ENCODE results near the gene CTNNBL1. TPM values are rescaled to one million over a fixed set of nuclear protein-coding genes. Genes with fewer than 3 reads are reported as not detected.
A peak's percentile ranks its signal among the peaks of the same experiment; 100 is the strongest.

Gene CTNNBL1
- total RNA-seq, 1 donor from 2014 or later: 87.7 TPM

DNA sequence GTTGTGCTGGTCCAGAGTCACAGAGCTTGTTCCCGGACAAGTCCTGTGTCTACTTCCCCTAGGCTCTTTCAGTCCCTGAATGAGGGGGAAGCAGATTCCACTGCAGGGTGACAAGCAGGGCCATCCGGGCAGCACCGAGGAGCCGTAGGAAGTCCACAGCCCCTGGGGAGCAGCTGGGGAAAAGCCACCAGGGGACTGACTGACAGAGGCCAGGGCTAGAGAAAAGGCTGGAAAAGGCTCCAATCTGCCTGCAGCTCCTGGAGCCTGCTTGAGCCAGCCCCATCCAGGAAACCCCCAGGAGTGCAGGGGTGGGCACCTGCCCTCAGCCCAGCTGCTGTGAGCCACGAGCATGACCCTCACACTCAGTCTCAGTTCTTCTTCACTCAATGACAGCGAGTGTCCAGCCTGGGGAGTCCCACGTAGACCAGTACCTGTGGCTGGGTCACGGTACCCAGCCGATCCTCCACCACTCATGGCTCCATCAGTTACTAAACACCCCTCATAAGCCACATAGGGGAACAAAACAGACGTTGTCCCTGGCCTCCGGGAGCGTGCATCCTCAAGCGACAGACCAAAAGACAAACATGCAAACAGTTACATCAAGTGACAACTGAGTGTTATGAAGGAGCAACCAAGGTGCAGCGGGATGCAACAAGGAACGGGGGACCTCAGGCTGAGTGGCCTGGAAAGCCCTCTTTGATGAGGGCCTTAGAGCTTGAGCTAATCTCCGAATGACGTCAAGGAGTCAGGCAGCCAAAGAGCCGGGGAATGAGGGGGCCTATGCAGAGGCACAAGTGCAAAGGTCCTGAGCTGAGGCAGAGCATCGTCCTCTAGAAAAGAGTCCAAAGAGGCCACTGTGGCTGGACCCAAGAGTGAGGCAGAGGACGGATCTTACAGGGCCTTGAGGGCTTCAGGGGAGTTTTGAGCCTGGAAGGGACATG lies 184.3 kb downstream of the CTNNBL1 start:
- H3K36me3 Mint-ChIP-seq (ENCODE audit: low read depth): peaks cover 2% of the 10 kb centered on the region
- TF ChIP-seq, protein P1, sequence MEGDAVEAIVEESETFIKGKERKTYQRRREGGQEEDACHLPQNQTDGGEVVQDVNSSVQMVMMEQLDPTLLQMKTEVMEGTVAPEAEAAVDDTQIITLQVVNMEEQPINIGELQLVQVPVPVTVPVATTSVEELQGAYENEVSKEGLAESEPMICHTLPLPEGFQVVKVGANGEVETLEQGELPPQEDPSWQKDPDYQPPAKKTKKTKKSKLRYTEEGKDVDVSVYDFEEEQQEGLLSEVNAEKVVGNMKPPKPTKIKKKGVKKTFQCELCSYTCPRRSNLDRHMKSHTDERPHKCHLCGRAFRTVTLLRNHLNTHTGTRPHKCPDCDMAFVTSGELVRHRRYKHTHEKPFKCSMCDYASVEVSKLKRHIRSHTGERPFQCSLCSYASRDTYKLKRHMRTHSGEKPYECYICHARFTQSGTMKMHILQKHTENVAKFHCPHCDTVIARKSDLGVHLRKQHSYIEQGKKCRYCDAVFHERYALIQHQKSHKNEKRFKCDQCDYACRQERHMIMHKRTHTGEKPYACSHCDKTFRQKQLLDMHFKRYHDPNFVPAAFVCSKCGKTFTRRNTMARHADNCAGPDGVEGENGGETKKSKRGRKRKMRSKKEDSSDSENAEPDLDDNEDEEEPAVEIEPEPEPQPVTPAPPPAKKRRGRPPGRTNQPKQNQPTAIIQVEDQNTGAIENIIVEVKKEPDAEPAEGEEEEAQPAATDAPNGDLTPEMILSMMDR (conservative IDR thresholded peaks at IDR 0.05): no peak
- H3K4me1 Mint-ChIP-seq: no peaks in the 10 kb centered on the region
- H3K9me3 Mint-ChIP-seq: no peaks in the 10 kb centered on the region
- H3K27me3 Mint-ChIP-seq (ENCODE audit: low read depth): no peaks in the 10 kb centered on the region
- H3K4me3 Mint-ChIP-seq: no peak overlapping the region
- DNase-seq (ENCODE audit: low read depth, low spot score): no peak
- H3K27ac Mint-ChIP-seq (ENCODE audit: unreplicated experiment): peak overlapping the region; percentile 24

DNA sequence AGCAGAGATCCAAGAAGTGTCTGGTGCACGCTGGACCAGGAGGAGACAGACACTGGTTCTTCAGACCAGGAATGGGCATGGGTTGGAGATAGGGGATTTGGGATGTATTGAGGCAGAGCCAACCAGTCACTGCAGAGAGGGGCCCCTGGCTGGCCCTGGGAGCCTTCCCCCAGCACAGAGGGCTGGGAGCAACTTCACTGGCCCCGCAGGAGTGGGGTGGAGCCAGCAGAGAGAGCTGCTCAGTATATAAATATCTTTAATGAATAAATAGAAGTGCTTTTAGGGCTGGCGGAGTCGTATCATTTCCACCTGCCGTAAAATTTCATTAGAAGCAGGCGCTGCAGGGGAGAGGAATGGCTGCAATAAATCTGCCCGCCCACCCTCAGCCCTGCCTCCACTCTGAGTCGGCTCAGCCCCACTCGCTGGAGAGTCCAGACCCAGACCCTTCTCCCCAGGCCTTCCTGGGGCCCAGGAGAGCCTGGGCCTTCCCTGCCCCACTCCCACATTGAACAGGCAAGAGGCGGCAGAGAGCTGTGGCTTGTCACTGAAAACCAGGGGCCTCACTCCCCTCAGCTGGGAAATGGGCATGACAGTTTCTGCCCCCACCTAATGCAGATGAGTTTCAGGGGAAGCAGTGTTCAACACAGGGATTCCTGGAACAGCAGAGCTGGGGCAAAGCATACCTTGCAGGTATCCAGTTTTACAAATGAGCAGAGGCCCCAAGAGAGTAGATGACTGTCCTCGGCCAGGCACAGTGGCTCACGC lies 185.2 kb downstream of the CTNNBL1 start:
- Mint-ChIP-seq H3K4me3 (no peak overlapping the region), H3K4me1 (no peaks in the 10 kb centered on the region), H3K27me3 (ENCODE audit: low read depth) (no peaks in the 10 kb centered on the region), H3K36me3 (ENCODE audit: low read depth) (peaks cover 2% of the 10 kb centered on the region), H3K9me3 (no peaks in the 10 kb centered on the region), H3K27ac (ENCODE audit: unreplicated experiment) (no peak overlapping the region)
- no peak for DNase-seq (ENCODE audit: low read depth, low spot score)
- TF ChIP-seq, protein P1 (conservative IDR thresholded peaks at IDR 0.05): no peak

DNA sequence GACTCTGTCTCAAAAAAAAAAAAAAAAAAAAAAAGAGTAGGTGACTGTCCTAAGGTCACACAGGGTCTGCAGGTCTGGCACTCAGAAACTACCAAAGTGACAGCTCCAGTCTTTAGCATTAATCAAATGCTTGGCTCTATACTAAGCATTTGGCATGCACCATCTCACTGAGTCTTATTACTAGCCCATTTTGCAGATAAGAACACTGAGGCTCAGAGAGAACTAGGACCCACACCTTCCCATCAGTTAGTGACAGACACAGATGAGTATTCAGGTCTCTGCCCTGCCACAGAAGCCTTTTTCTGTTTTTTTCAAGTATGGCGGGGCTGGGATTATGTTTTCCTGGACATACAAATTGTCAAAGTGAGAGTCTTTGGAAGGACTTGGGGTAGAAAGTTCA lies 186.0 kb downstream of the CTNNBL1 start:
- Mint-ChIP-seq H3K36me3 (ENCODE audit: low read depth) (no peaks in the 10 kb centered on the region), H3K4me1 (no peaks in the 10 kb centered on the region), H3K27ac (ENCODE audit: unreplicated experiment) (no peak overlapping the region), H3K9me3 (no peaks in the 10 kb centered on the region), H3K4me3 (no peak overlapping the region), H3K27me3 (ENCODE audit: low read depth) (no peaks in the 10 kb centered on the region)
- TF ChIP-seq, protein P1 (conservative IDR thresholded peaks at IDR 0.05): no peak
- no peak for DNase-seq (ENCODE audit: low read depth, low spot score)

DNA sequence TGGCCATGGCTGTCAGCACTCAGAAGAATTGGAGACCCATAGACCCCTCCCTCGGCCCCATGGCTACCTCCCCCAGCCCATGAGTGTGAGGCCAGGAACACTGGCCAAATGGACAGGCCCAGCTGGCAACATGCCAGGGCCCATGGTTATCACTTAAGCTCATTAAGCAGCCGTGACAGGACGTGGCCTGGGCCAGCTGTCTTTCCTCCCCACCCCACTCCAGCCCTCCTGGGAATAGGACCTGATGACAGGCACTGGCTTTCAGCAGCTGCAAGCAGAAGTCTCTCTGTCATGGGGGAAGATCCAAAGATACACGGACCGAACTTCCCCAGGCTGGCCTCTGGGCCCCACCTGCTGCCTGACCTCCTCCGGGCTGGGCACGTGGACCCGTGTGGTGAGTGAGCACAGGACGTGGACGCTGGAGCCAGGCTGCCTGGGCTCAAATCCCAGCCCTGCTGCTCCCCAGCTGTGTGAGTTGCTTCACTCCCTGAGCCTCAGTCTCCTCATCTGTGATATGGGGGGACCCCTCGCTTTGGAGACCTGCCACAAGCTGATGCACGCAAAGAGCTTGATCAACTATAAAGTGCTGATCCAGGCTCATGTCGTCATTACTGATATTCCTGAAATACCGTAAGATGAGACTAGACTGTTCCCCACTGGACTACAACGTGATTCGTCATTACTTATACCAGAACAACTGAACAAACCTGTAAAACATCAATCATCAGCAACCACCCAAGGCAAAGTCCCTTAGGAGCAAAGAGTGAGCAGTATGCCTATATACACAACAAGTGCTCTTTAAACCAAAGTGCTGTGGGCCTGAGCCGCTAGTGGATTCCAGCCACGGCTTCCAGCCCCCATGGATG lies 187.1 kb downstream of the CTNNBL1 start:
- Mint-ChIP-seq H3K9me3 (no peaks in the 10 kb centered on the region), H3K27me3 (ENCODE audit: low read depth) (no peaks in the 10 kb centered on the region), H3K4me1 (no peaks in the 10 kb centered on the region), H3K36me3 (ENCODE audit: low read depth) (no peaks in the 10 kb centered on the region), H3K4me3 (no peak overlapping the region), H3K27ac (ENCODE audit: unreplicated experiment) (no peak overlapping the region)
- no peak for DNase-seq (ENCODE audit: low read depth, low spot score)
- TF ChIP-seq, protein P1 (conservative IDR thresholded peaks at IDR 0.05): no peak
